SU-DHL-6 (cell line): ENCODE measurements around the gene SLC43A3.

Experiments
- H2AFZ ChIP-seq: fragments of 200-600 bp; sonication (generic); 2 replicates; pipeline ENCODE4 v1.6.1; 2014; ENCODE audit warnings: low read depth, mild to moderate bottlenecking, moderate library complexity, mixed read lengths, antibody characterized with exemption, low read length; ENCODE audit not compliant: severe bottlenecking
- H3F3A ChIP-seq: fragments of 200-600 bp; shearing (Covaris generic); 2 replicates; pipeline ENCODE4 v1.6.0; 2016; ENCODE audit warnings: antibody characterized with exemption, mild to moderate bottlenecking; ENCODE audit not compliant: insufficient read depth
- H3K27ac ChIP-seq: fragments of 200-600 bp; sonication (generic); 2 replicates; pipeline ENCODE4 v1.5.1; 2016; ENCODE audit warnings: low read depth, mild to moderate bottlenecking, low read length, moderate library complexity, mixed read lengths
- H3K27me3 ChIP-seq: fragments of 200-600 bp; sonication (generic), shearing (Covaris generic); 2 replicates; pipeline ENCODE4 v1.6.0; 2014; ENCODE audit warnings: mild to moderate bottlenecking, low read length
- H3K36me3 ChIP-seq: fragments of 200-600 bp; sonication (generic); 2 replicates; pipeline ENCODE4 v1.6.1; 2014; ENCODE audit warnings: mild to moderate bottlenecking, low read length, mixed read lengths
- H3K4me2 ChIP-seq: fragments of 300-600, 200-600 bp; shearing (Covaris generic), sonication (generic); 2 replicates; pipeline ENCODE4 v1.6.0; 2014; ENCODE audit warnings: low read length, low read depth, mild to moderate bottlenecking; ENCODE audit not compliant: poor library complexity, severe bottlenecking
- H3K4me3 ChIP-seq: fragments of 200-600 bp; sonication (generic); 2 replicates; pipeline ENCODE4 v1.5.1; 2014; ENCODE audit warnings: antibody characterized with exemption, low read length, mild to moderate bottlenecking, mixed read lengths; ENCODE audit not compliant: insufficient read depth, poor library complexity, severe bottlenecking
- H3K79me2 ChIP-seq: fragments of 200-600 bp; sonication (generic); 2 replicates; pipeline ENCODE4 v1.6.1; 2014; ENCODE audit warnings: mild to moderate bottlenecking, low read length, moderate library complexity; ENCODE audit not compliant: insufficient read depth
- H3K9ac ChIP-seq: fragments of 200-600 bp; sonication (generic); 2 replicates; pipeline ENCODE4 v1.7.0; 2014; ENCODE audit warnings: mild to moderate bottlenecking, low read length
- H3K9me2 ChIP-seq: fragments of 200-600 bp; sonication (generic); replicated peaks from 2 replicates; pipeline ENCODE4 v1.6.1; 2014; ENCODE audit warnings: low read length; ENCODE audit not compliant: insufficient read depth
- H3K9me3 ChIP-seq: fragments of 200-600 bp; sonication (generic); 2 replicates; pipeline ENCODE4 v1.6.1; 2014; ENCODE audit warnings: low read length, mixed read lengths; ENCODE audit not compliant: insufficient read depth
- H4K20me1 ChIP-seq: fragments of 200-600 bp; sonication (generic); 2 replicates; pipeline ENCODE4 v1.6.1; 2014; ENCODE audit warnings: low read depth, mild to moderate bottlenecking, antibody characterized with exemption, low read length, moderate library complexity, mixed read lengths
- CTCF ChIP-seq: fragments of 200-600 bp; sonication (generic); IDR thresholded peaks from one replicate; pipeline ENCODE4 v1.5.1; 2017; ENCODE audit warnings: antibody characterized with exemption, mild to moderate bottlenecking, low read length, moderate library complexity; ENCODE audit not compliant: insufficient read depth, poor library complexity, severe bottlenecking
- EZH2phosphoT487 ChIP-seq: fragments of 200-600 bp; sonication (generic), shearing (Covaris generic); conservative IDR thresholded peaks from 2 replicates; pipeline ENCODE4 v1.6.1; 2018; ENCODE audit warnings: mild to moderate bottlenecking, antibody characterized with exemption, low read length, moderate library complexity, mixed read lengths

SLC43A3 gene

GRCh38 chr11:57461841-57462489, 35.0 kb upstream of the SLC43A3 start:
- Histone ChIP-seq H2AFZ (no peak overlapping the region), H4K20me1 (no peaks in the 10 kb centered on the region; the same call in 1 of the 2 replicates), H3K27ac (no peak overlapping the region), H3F3A (no peaks in the 10 kb centered on the region), H3K36me3 (no peaks in the 10 kb centered on the region), H3K9ac (no peak overlapping the region), H3K9me2 (no peaks in the 10 kb centered on the region), H3K9me3 (no peaks in the 10 kb centered on the region), H3K27me3 (no peaks in the 10 kb centered on the region), H3K4me3 (no peak overlapping the region), H3K4me2 (no peak overlapping the region), H3K79me2 (no peaks in the 10 kb centered on the region)
- TF ChIP-seq EZH2phosphoT487 (no peak), CTCF (no peak)

- H3K4me2 ChIP-seq = peak overlapping the region; percentile 76
- no peak overlapping the region for H3K27ac ChIP-seq
- peak overlapping the region; percentile 34; the same call in 1 of the 2 replicates for H3K9ac ChIP-seq
- H3K4me3 ChIP-seq = peak overlapping the region; percentile 52
- H3K9me3 ChIP-seq = no peaks in the 10 kb centered on the region
- no peaks in the 10 kb centered on the region; the same call in 1 of the 2 replicates for H4K20me1 ChIP-seq
- no peaks in the 10 kb centered on the region for H3K9me2 ChIP-seq
- TF ChIP-seq EZH2phosphoT487 (no peak), CTCF (no peak)
- H2AFZ ChIP-seq = peak overlapping the region; percentile 69
- no peaks in the 10 kb centered on the region for H3K79me2 ChIP-seq
- H3K36me3 ChIP-seq = no peaks in the 10 kb centered on the region
- H3F3A ChIP-seq = no peaks in the 10 kb centered on the region
- H3K27me3 ChIP-seq = no peaks in the 10 kb centered on the region
These were observed 34.1 kb upstream of the SLC43A3 start for GRCh38 chr11:57460758-57461749.

GRCh38 chr11:57460022-57460757, 33.3 kb upstream of the SLC43A3 start, which contains the start of gene RTN4RL2:
Gene RTN4RL2, plus strand, starts transcription at chr11:57460528. Its CDS starts 338 bp downstream, at chr11:57460866.
- TF ChIP-seq EZH2phosphoT487 = no peak
- no peak for TF ChIP-seq CTCF
- no peaks in the 10 kb centered on the region for H3K79me2 ChIP-seq
- H3K9me3 ChIP-seq = no peaks in the 10 kb centered on the region
- peak within 1 kb of the TSS; percentile 76 for H3K4me2 ChIP-seq
- no peaks in the 10 kb centered on the region; the same call in 1 of the 2 replicates for H4K20me1 ChIP-seq
- no peaks in the 10 kb centered on the region for H3K36me3 ChIP-seq
- no peaks in the 10 kb centered on the region for H3K27me3 ChIP-seq
- H2AFZ ChIP-seq = peak within 1 kb of the TSS; percentile 69
- peak within 1 kb of the TSS; percentile 34; the same call in 1 of the 2 replicates for H3K9ac ChIP-seq
- H3K4me3 ChIP-seq = peak within 1 kb of the TSS; percentile 52
- H3K27ac ChIP-seq = no peak within 1 kb of the TSS
- no peaks in the 10 kb centered on the region for H3F3A ChIP-seq
- H3K9me2 ChIP-seq = no peaks in the 10 kb centered on the region
